ENCODE measurements around the gene CCDC50.
A peak's percentile ranks its signal among the peaks of the same experiment; 100 is the strongest.

DNA sequence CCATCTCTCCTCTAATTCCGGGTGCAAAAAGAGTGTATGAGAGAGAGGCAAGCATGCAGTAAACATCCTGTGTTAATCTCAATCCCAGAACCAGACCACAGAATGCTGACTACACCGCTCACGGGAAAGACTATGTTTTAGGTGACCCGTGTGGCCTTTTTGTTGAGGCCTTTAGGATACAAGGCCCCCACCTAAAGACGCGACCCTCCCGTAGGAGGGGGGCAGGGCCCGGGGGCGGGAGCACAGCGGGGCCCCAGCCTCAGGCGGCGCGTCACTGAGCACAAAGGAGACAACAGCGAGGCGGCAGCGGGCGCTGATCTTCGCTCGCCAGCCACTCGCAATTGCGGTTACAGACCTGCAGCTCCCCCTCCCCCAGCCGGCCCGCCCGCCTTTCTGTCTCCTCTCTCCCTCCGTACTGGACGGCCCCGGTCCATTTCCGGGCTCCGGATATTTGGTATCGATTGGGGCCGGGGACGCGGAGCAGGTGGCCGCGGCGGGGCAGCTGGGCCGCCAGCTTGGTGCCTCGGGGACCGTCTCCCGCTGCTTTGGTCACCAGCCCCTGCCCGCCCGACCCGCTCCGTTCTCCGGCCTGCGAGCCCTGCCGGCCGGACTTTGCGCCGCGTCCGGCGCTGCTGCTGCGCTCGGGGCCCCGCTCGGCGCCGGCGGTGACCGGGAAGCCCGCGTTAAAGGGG lies at the start of gene CCDC50:
- TF ChIP-seq POLR2A (IDR thresholded peaks at IDR 0.05; ENCODE audit: borderline replicate concordance, extremely low read depth, insufficient read depth, insufficient read length) (peak; percentile 29), EZH2phosphoT487 (IDR thresholded peaks at IDR 0.05; ENCODE audit: borderline replicate concordance) (no peak), MAX (IDR thresholded peaks at IDR 0.05) (peak; percentile 55), JUND (IDR thresholded peaks at IDR 0.05) (no peak), SIN3A (IDR thresholded peaks at IDR 0.05; ENCODE audit: low read depth) (0 out of 2 replicates have a peak, but pooled peaks have one; percentile 43)

Data from HCT116 (cell line).